HepG2 (cell line): ENCODE measurements around the gene TCF12.

Source experiments
- CHD2 ChIP-seq: IDR thresholded peaks from 2 replicates; pipeline ENCODE4 v1.6.1; 2011; ENCODE audit warnings: low read depth, low read length, improper control_type of control experiment
- U2AF1 ChIP-seq: fragments of 200-400 bp; formaldehyde crosslinking; optimal IDR thresholded peaks from 2 replicates; pipeline ENCODE3; 2017; ENCODE audit warnings: mild to moderate bottlenecking, low read depth, low read length

- TF ChIP-seq U2AF1 (no peak), CHD2 (no peak)
Measured at GRCh38 chr15:57312006-57312317, 393.5 kb downstream of the TCF12 start.
